Measurements from ENCODE around the gene CXCL8.
"Not testable (repeated sequence)": the region's sequence is repeated elsewhere in the genome, so short reads cannot be mapped to it uniquely, and the experiment has no call there.

Gene CXCL8

GRCh38 chr4:73740353-73740778 lies at the start of gene CXCL8:
CXCL8 (plus strand) TSS chr4:73740569; CDS start chr4:73740659, 90 bp downstream.
- DNase-seq, result peak; percentile 69

GRCh38 chr4:73691201-73691600 lies 49.2 kb upstream of the CXCL8 start:
- not testable (repeated sequence) for DNase-seq

GRCh38 chr4:73691759-73692158 lies 48.6 kb upstream of the CXCL8 start:
- no peak for DNase-seq

GRCh38 chr4:73692254-73692653 lies 48.1 kb upstream of the CXCL8 start:
- no peak for DNase-seq

GRCh38 chr4:73692701-73693100 lies 47.7 kb upstream of the CXCL8 start:
- no peak for DNase-seq

- DNase-seq, result no peak
These were observed 46.6 kb upstream of the CXCL8 start for GRCh38 chr4:73693811-73694210.

- DNase-seq, result no peak
These were observed 42.2 kb upstream of the CXCL8 start for GRCh38 chr4:73698217-73698616.

- no peak for DNase-seq
These were observed 39.3 kb upstream of the CXCL8 start for GRCh38 chr4:73701116-73701515.

- no peak for DNase-seq
These were observed 37.5 kb upstream of the CXCL8 start for GRCh38 chr4:73702796-73703287.

GRCh38 chr4:73703320-73703719 lies 37.0 kb upstream of the CXCL8 start:
- DNase-seq, result no peak

- DNase-seq, result no peak
These were observed 35.9 kb upstream of the CXCL8 start for GRCh38 chr4:73704314-73705055.

GRCh38 chr4:73705056-73705432 lies 35.3 kb upstream of the CXCL8 start:
- no peak for DNase-seq

GRCh38 chr4:73705721-73706120 lies 34.6 kb upstream of the CXCL8 start:
- DNase-seq, result no peak

- DNase-seq, result no peak
These were observed 33.6 kb upstream of the CXCL8 start for GRCh38 chr4:73706811-73707210.

GRCh38 chr4:73707269-73707875 lies 33.0 kb upstream of the CXCL8 start:
- no peak for DNase-seq

- DNase-seq, result no peak
These were observed 32.3 kb upstream of the CXCL8 start for GRCh38 chr4:73707918-73708577.

GRCh38 chr4:73709451-73710033 lies 30.8 kb upstream of the CXCL8 start:
- no peak for DNase-seq

- no peak for DNase-seq
These were observed 30.3 kb upstream of the CXCL8 start for GRCh38 chr4:73710094-73710493.

- no peak for DNase-seq
These were observed 28.4 kb upstream of the CXCL8 start for GRCh38 chr4:73711989-73712388.

GRCh38 chr4:73713650-73714049 lies 26.7 kb upstream of the CXCL8 start:
- DNase-seq, result no peak

- DNase-seq, result no peak
These were observed 25.7 kb upstream of the CXCL8 start for GRCh38 chr4:73714647-73715046.

- no peak for DNase-seq
These were observed 24.7 kb upstream of the CXCL8 start for GRCh38 chr4:73715659-73716058.
